Psoas muscle (tissue), 8 donors: ENCODE measurements around the gene ATP5F1A. TPM values are rescaled to one million over a fixed set of nuclear protein-coding genes. Genes with fewer than 3 reads are reported as not detected.

Experiments
- ATAC-seq, 4 donors: fragments of 200-7000 bp; cut with Tn5 transposase; one replicate each; pipeline ENCODE4 v1.9.1; 2020; ENCODE audit warnings: moderate library complexity in 3 of 4, mild to moderate bottlenecking in 2 of 4
- DNase-seq, 2 donors: peaks; one replicate each; pipeline ENCODE4 v3.0.0-alpha.2; 2020
- H3K27ac ChIP-seq: fragments of 200-600 bp; one replicate; pipeline ENCODE4 v1.8.0; 2022
- H3K27me3 ChIP-seq, 3 donors: fragments of 200-600 bp in 1 of 3; one replicate each; pipeline versions ENCODE4 v1.6.1 to v1.8.0; 2013 to 2022; ENCODE audit warnings: low read length in 2 of 3, mild to moderate bottlenecking in 2 of 3, moderate library complexity in 1 of 3; ENCODE audit not compliant: insufficient read depth in 3 of 3
- H3K36me3 ChIP-seq, 2 donors: fragments of 200-600 bp in 1 of 2; one replicate each; pipeline versions ENCODE4 v1.6.1 to v1.8.0; 2013 to 2022; ENCODE audit warnings: low read depth in 1 of 2, mild to moderate bottlenecking in 1 of 2, moderate library complexity in 1 of 2; ENCODE audit not compliant: insufficient read depth in 1 of 2
- H3K4me1 ChIP-seq: fragments of 200-600 bp; one replicate; pipeline ENCODE4 v1.8.0; 2022
- H3K4me3 ChIP-seq: fragments of 200-600 bp; one replicate; pipeline ENCODE4 v1.8.0; 2022; ENCODE audit warnings: mild to moderate bottlenecking
- H3K9me3 ChIP-seq: fragments of 200-600 bp; one replicate; pipeline ENCODE4 v1.8.0; 2022
- CTCF ChIP-seq: fragments of 200-600 bp; IDR thresholded peaks from one replicate; pipeline ENCODE4 v1.8.0; 2022; ENCODE audit warnings: antibody characterized with exemption
- WGBS, 3 donors: extraction: QIAGEN DNeasy Blood & Tissue Kit; methylation state at CpG; one replicate each; pipeline versions ENCODE4 v1.1.6 to v1.1.7; 2013; 5-methylcytosine and 5-hydroxymethylcytosine counted together
- intact Hi-C, 2 donors: fragments of 100-400 bp; cut with DNase I; formaldehyde crosslinking; loops; one replicate each; pipeline versions ENCODE4 v1.11.0 to v1.14.2; 2022
- polyA plus RNA-seq, 3 donors: library from polyadenylated mRNA; stranded (reverse); fragments of 200-250 nt; gene quantifications; one replicate each; pipeline ENCODE4 v1.2.3, GENCODE V29; 2013
- total RNA-seq, 4 donors: library from RNA; stranded (reverse); fragmentation: NEBNext Ultra II Directional in 2 of 4; extraction: Animal tissue kit (Norgen Biotek cat#: 25700) in 2 of 4; gene quantifications; one replicate each; pipeline versions ENCODE4 v1.2.1 to v1.2.4, GENCODE V29; 2021 to 2023
- donor health status: healthy with polysubstance abuse.
- donor health status: DM: no; HTN: no; CAD: no; lungs with moderate emphysema.
- donor health status: Bipolar disorder and iron deficiency.
- donor health status: healthy.
- donor health status: DM: yes; HTN: yes; CAD: no.
- donor health status: DM: no; HTN: no; CAD: no.
- donor health status: DM: no; HTN: no; CAD: no.
- donor health status: DM: yes; HTN: yes; CAD: no.

Gene ATP5F1A
- total and polyA plus RNA-seq, 7 donors = 654 to 1,102 (median 823) TPM

DNA sequence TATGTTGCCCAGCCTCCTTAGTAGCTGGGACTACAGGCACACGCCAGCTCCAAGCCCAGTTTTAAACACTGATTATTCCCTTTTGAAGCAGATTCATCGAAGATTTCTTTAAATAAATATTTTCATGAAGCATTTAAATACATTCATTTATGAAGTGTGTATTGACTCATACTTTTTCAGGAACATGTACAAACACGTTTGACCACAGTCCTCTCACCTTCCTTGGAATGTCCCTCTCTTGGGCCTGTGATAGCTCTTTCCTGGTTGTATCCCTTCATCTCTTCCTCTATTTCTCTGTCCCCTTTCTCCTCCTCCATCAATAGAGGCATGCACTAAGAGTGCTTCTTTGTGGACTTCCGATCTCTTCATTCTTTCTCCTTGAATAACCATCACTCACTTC lies 28.6 kb downstream of the ATP5F1A start:
- intact Hi-C loops = no loop called here
- ATAC-seq (no peak), DNase-seq (no peak)
- no peaks in the 10 kb centered on the region for H3K36me3 ChIP-seq
- 80 to 85% (median 82%) methylated on average over 4 of the region's 4 CpGs for WGBS, 3 donors
- H3K9me3 ChIP-seq = no peaks in the 10 kb centered on the region
- no peak for TF ChIP-seq CTCF
- no peak overlapping the region for H3K4me3 ChIP-seq
- H3K4me1 ChIP-seq = peaks cover 16% of the 10 kb centered on the region
- H3K27ac ChIP-seq = peak overlapping the region; percentile 90
- H3K27me3 ChIP-seq = no peaks in the 10 kb centered on the region

- no peak for DNase-seq
- Histone ChIP-seq H3K36me3 (no peaks in the 10 kb centered on the region), H3K9me3 (no peaks in the 10 kb centered on the region), H3K27me3 (no peaks in the 10 kb centered on the region), H3K4me1 (peaks cover 16% of the 10 kb centered on the region), H3K27ac (peak overlapping the region; percentile 90), H3K4me3 (no peak overlapping the region)
- ATAC-seq = no peak
- intact Hi-C loops = no loop called here
- 38 to 43% (median 41%) methylated on average over 1 of the region's 1 CpG for WGBS, 3 donors
- no peak for TF ChIP-seq CTCF
These were observed 29.3 kb downstream of the ATP5F1A start for GRCh38 chr18:46068763-46069162.

GRCh38 chr18:46067438-46068007 lies 30.6 kb downstream of the ATP5F1A start:
- WGBS, 3 donors = 36 to 67% (median 36%) methylated on average over 4 to 5 of the region's 5 CpGs
- H3K36me3 ChIP-seq = no peaks in the 10 kb centered on the region
- peaks cover 7% of the 10 kb centered on the region for H3K4me1 ChIP-seq
- no peaks in the 10 kb centered on the region for H3K9me3 ChIP-seq
- no peak for DNase-seq
- TF ChIP-seq CTCF = no peak
- no peaks in the 10 kb centered on the region for H3K27me3 ChIP-seq
- ATAC-seq = peak; percentile 62 to 86 (median 75)
- no peak overlapping the region for H3K4me3 ChIP-seq
- intact Hi-C loops = no loop called here
- peak overlapping the region; percentile 90 for H3K27ac ChIP-seq

GRCh38 chr18:46062781-46063180 lies 35.3 kb downstream of the ATP5F1A start:
- Histone ChIP-seq H3K9me3 (no peaks in the 10 kb centered on the region), H3K4me3 (no peak overlapping the region), H3K4me1 (no peaks in the 10 kb centered on the region), H3K36me3 (no peaks in the 10 kb centered on the region), H3K27ac (no peak overlapping the region), H3K27me3 (no peaks in the 10 kb centered on the region)
- intact Hi-C loops = no loop called here
- ATAC-seq (no peak), DNase-seq (no peak)
- TF ChIP-seq CTCF = no peak
- WGBS, 3 donors = 90 to 96% (median 96%) methylated on average over 5 of the region's 5 CpGs

DNA sequence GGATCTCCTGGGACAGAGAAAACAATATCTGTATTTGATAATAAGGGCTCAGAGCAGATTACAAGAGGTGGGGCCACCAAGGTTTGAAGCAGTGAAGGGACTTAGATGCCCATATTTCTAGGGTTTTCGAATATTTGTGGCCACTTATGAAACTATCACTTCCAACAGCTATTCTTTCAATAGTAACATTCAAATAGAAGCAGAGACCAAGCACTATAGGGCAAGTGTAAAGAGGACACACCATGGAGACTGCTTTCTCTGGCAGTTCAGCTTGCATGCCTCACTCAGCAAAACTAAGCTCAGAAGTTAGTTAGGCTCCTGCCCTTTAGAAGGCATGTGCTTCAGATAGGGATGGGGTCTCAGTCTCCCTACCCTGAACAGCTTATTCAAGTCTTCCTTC lies 36.3 kb downstream of the ATP5F1A start:
- ATAC-seq = no peak
- 86 to 90% (median 88%) methylated on average over 1 of the region's 1 CpG for WGBS, 3 donors
- intact Hi-C loops = no loop called here

More for the DNA sequence above, 36.3 kb downstream of the ATP5F1A start:
- Histone ChIP-seq H3K27ac (no peak overlapping the region), H3K27me3 (no peaks in the 10 kb centered on the region), H3K9me3 (no peaks in the 10 kb centered on the region), H3K4me3 (no peak overlapping the region), H3K4me1 (no peaks in the 10 kb centered on the region), H3K36me3 (no peaks in the 10 kb centered on the region)
- no peak for DNase-seq
- TF ChIP-seq CTCF = no peak
